DOHH2 (cell line): ENCODE measurements around the gene HES2.

Experiments
- CTCF ChIP-seq: fragments of 200-600 bp; sonication (generic); IDR thresholded peaks from one replicate; pipeline ENCODE4 v1.5.1; 2014; ENCODE audit warnings: antibody characterized with exemption, mild to moderate bottlenecking, low read depth, low read length; ENCODE audit not compliant: poor library complexity, severe bottlenecking
- EZH2phosphoT487 ChIP-seq: fragments of 200-600 bp; sonication (generic); IDR thresholded peaks from 2 replicates; pipeline ENCODE4 v1.6.1; 2017; ENCODE audit warnings: borderline replicate concordance, mild to moderate bottlenecking, antibody characterized with exemption, low read length, moderate library complexity, mixed read lengths

- TF ChIP-seq CTCF (no peak), EZH2phosphoT487 (0 out of 2 replicates have a peak, but pooled peaks have one; percentile 19)
Measured at GRCh38 chr1:6419804-6420453, at the start of gene HES2.
